Uterus (tissue), 2 donors: ENCODE results near the gene ST3GAL6.

ENCODE experiments used
- CTCF ChIP-seq, 4 experiments: fragments of 200-600 bp in 2 of 4; fragments of 450-650 bp in 2 of 4; sonication (generic) in 2 of 4; IDR thresholded peaks; one replicate each; pipeline ENCODE4 v1.5.1; 2016 to 2019; ENCODE audit warnings: antibody characterized with exemption in 4 of 4, mild to moderate bottlenecking in 2 of 4, moderate library complexity in 1 of 4
- POLR2A ChIP-seq, 2 donors: fragments of 450-650 bp; IDR thresholded peaks; one replicate each; pipeline ENCODE4 v1.6.1; 2016; ENCODE audit warnings: antibody characterized with exemption in 2 of 2, mild to moderate bottlenecking in 1 of 2, moderate library complexity in 1 of 2

GRCh38 chr3:98761643-98762229 is 1.4 kb upstream of the ST3GAL6 start:
- TF ChIP-seq CTCF (IDR thresholded peaks at IDR 0.05) (no peak), POLR2A (IDR thresholded peaks at IDR 0.05) (no peak)
